Measurements from ENCODE around the gene ACTN2. TPM values are rescaled to one million over a fixed set of nuclear protein-coding genes. Genes with fewer than 3 reads are reported as not detected.

Gene ACTN2
- not detected in 2 replicates for total RNA-seq

GRCh38 chr1:236685917-236686814, at the start of gene ACTN2:
TSS of gene ACTN2 (plus strand) at chr1:236686499. CDS start at chr1:236686674, 175 bp downstream.

GRCh38 chr1:236795035-236795756, 108.9 kb downstream of the ACTN2 start, which contains the start of gene MTR:
TSS of gene MTR (plus strand) at chr1:236795292. CDS start at chr1:236795704, 412 bp downstream.

Other genes starting within 250 kb of the ACTN2 start
- 154 and 198 TPM in 2 replicates for gene LGALS8, start 162.5 kb upstream of the ACTN2 start, total RNA-seq
- 16.7 and 30.8 TPM in 2 replicates for gene HEATR1, start 82.0 kb upstream of the ACTN2 start, total RNA-seq
- gene MTR, start 108.8 kb downstream of the ACTN2 start, total RNA-seq: 28.8 and 41.6 TPM in 2 replicates